ENCODE data around the gene MRPL16. TPM values are rescaled to one million over a fixed set of nuclear protein-coding genes. Genes with fewer than 3 reads are reported as not detected.

MRPL16 gene
- total and polyA plus RNA-seq, 8 donors, result 32.9 to 56.5 (median 51.5) TPM

DNA sequence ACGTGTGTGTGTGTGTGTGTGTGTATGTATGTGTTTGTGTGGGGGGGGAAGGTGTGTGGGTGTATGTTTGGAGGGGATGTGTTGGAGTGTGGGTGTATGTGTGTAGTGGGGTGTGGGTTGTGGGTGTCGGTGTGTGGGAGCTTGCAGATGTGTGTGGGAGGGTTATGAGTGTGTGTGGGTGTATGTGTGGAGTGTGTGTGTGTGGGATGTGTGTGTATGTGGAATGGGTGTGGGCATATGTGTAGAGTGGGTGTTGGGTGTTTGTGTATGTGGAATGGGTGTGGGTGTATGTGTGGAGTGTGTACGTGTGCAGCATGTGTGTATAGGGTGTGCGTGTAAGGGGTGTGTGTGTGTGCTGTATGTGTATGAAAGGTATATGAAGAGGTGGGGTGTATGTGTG is 40.8 kb downstream of the MRPL16 start:
- peaks cover 0 to 18% of the 10 kb centered on the region in 2 donors for H3K36me3 ChIP-seq
- intact Hi-C loops (cut with DNase I), result no loop called here

DNA sequence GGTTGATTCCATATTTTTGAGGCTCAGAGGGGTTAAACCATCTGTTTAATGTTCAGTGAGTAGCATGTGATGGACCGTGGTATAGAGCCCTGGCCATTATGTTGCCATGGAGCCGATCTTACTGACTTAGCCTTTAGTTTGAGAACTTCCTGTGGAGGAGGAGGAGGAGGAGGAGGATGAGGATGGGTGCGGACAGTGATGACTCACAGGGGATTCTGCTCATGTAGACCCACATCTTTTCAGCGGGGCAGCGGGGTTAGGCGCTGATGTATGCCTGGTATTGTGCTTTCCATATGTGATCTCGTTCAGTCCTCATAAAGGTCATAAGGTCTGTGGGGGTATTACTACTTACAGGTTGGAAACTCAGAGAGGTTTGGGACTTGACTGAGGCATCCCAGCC is 41.5 kb downstream of the MRPL16 start:
- Histone ChIP-seq H3K36me3 (peaks cover 0 to 11% of the 10 kb centered on the region in 2 donors), H3K4me3 (no peak overlapping the region), H3K27me3 (no peaks in the 10 kb centered on the region), H3K27ac (no peak overlapping the region), H3K9me3 (no peaks in the 10 kb centered on the region), H3K4me1 (peaks cover 4 to 94% of the 10 kb centered on the region in 2 donors)
- TF ChIP-seq, protein P1, sequence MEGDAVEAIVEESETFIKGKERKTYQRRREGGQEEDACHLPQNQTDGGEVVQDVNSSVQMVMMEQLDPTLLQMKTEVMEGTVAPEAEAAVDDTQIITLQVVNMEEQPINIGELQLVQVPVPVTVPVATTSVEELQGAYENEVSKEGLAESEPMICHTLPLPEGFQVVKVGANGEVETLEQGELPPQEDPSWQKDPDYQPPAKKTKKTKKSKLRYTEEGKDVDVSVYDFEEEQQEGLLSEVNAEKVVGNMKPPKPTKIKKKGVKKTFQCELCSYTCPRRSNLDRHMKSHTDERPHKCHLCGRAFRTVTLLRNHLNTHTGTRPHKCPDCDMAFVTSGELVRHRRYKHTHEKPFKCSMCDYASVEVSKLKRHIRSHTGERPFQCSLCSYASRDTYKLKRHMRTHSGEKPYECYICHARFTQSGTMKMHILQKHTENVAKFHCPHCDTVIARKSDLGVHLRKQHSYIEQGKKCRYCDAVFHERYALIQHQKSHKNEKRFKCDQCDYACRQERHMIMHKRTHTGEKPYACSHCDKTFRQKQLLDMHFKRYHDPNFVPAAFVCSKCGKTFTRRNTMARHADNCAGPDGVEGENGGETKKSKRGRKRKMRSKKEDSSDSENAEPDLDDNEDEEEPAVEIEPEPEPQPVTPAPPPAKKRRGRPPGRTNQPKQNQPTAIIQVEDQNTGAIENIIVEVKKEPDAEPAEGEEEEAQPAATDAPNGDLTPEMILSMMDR (IDR thresholded peaks at IDR 0.05), result no peak
- DNase-seq (no peak), ATAC-seq (no peak)
- intact Hi-C loops (cut with DNase I), result no loop called here

More for the DNA sequence above, 40.8 kb downstream of the MRPL16 start:
- TF ChIP-seq, protein P1 (IDR thresholded peaks at IDR 0.05), result no peak
- H3K4me1 ChIP-seq, result peaks cover 4 to 88% of the 10 kb centered on the region in 2 donors
- ATAC-seq (no peak), DNase-seq (no peak)
- no peak overlapping the region for H3K4me3 ChIP-seq
- H3K9me3 ChIP-seq, result no peaks in the 10 kb centered on the region
- peak overlapping the region in 1 of 2 donors; percentile 49 for H3K27ac ChIP-seq
- H3K27me3 ChIP-seq, result no peaks in the 10 kb centered on the region

DNA sequence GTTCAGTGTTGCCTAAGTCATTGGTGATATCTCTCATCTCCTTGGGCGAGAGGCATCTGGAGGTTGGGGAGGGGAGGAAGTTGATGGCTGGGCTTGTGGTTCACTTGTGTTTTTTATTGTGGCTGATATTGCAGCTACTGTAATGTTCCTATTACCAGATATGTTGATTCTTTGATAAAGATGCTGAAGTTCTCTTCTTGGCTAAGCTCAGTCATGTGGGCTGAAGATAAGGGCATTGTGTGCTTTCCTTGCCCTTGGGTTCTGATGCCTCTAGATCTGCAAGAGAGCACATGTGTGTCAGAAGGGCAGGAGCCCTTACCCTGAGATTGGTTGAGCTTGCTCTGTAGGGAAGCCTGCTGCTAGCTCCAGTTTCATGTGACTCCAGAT is 43.4 kb downstream of the MRPL16 start:
- no peaks in the 10 kb centered on the region for H3K36me3 ChIP-seq
- H3K4me1 ChIP-seq, result peaks cover 4 to 87% of the 10 kb centered on the region in 2 donors
- intact Hi-C loops (cut with DNase I), result no loop called here
- H3K4me3 ChIP-seq, result no peak overlapping the region
- H3K27ac ChIP-seq, result peak overlapping the region in 1 of 2 donors; percentile 43
- H3K9me3 ChIP-seq, result no peaks in the 10 kb centered on the region
- TF ChIP-seq, protein P1 (IDR thresholded peaks at IDR 0.05), result no peak
- ATAC-seq, result no peak
- no peaks in the 10 kb centered on the region for H3K27me3 ChIP-seq
- no peak for DNase-seq

DNA sequence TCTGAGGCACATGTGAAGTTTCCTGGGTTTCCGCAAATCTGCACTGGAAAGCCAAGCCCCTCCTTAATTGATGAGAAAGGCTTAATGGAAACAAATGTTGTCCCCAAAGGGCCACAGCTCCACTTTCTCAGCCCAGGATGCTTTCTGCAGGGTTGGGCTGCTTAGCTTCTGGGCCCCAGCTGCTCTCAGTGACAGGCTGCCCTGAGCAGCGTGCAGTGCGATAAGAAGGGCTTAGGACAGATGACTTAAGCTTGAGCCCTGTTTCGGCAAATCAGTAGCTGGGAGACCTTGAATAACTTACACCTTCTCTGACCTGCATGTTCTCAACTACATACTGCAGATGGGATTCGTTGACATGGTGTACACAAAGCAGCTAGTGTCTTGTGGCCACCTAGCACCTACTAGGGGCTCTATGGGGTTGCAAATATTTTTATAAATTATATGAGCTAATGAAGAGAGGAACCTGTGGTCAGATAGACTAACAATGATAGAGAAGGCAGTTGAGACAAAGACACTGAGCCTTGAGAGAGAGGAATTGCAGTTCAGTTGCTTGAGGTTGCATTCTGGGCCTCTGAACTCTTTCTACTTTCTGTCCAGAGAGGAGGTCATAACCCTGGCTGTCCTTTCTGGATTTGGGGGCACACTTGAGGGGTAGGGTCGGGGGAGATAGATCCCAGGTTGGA is 43.9 kb downstream of the MRPL16 start:
- TF ChIP-seq, protein P1 (IDR thresholded peaks at IDR 0.05), result no peak
- ATAC-seq (no peak), DNase-seq (no peak)
- Histone ChIP-seq H3K4me1 (peaks cover 4 to 87% of the 10 kb centered on the region in 2 donors), H3K36me3 (no peaks in the 10 kb centered on the region), H3K27me3 (no peaks in the 10 kb centered on the region), H3K4me3 (no peak overlapping the region), H3K9me3 (no peaks in the 10 kb centered on the region), H3K27ac (peak overlapping the region in 1 of 2 donors; percentile 43)
- intact Hi-C loops (cut with DNase I), result no loop called here

DNA sequence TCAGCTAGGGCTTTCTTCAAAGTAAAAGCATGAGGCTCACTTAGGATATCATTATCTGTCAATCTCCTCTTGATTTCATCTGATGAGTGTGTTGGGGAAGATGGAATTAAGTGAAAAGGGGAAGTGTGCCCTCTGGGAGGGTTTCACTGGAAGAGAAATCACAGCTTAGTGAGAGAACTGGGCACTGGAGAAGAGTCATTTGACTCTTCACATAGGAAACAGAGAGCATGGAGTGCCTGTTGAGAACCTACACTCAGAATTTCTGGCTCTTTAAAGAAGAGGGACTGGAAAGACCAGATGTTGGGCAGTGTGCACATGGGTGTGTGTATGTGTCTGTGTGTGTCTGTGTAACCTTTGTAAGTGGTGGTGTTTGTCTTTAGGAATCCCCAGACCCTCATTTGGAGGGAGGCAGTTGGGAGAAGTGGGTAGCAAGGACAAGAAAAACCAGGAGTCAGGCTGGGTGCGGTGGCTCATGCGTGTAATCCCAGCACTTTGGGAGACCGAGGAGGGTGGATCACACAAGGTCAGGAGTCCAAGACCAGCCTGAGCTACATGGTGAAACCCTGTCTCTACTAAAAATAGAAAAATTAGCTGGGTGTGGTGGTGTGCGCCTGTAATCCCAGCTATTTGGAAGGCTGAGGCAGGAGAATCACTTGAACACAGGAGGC is 45.4 kb downstream of the MRPL16 start:
- peak in 1 of 4 donors; percentile 4 for DNase-seq
- intact Hi-C loops (cut with DNase I), result no loop called here

More for the DNA sequence above, 45.4 kb downstream of the MRPL16 start:
- Histone ChIP-seq H3K4me3 (no peak overlapping the region), H3K9me3 (no peaks in the 10 kb centered on the region), H3K27ac (peak overlapping the region in 1 of 2 donors; percentile 38), H3K36me3 (no peaks in the 10 kb centered on the region), H3K4me1 (peaks cover 4 to 83% of the 10 kb centered on the region in 2 donors), H3K27me3 (no peaks in the 10 kb centered on the region)
- ATAC-seq, result peak; percentile 65
- TF ChIP-seq, protein P1 (IDR thresholded peaks at IDR 0.05), result no peak

All from left lung (tissue), 10 donors.